Measurements from ENCODE around the gene RHOD.

Gene RHOD

GRCh38 chr11:67099831-67100324 lies 43.2 kb downstream of the RHOD start:
- Histone ChIP-seq H3K27me3 (replicated peaks; ENCODE audit: insufficient read depth, low read length) (no peaks in the 10 kb centered on the region), H3K79me2 (ENCODE audit: low read length) (no peaks in the 10 kb centered on the region), H4K20me1 (ENCODE audit: insufficient read depth, low read length) (no peaks in the 10 kb centered on the region), H3K27ac (ENCODE audit: low read length) (peak overlapping the region; percentile 57; the same call in 1 of the 2 replicates), H3F3A (ENCODE audit: insufficient read depth, low read length) (peaks cover 12% of the 10 kb centered on the region), H3K9ac (ENCODE audit: low read length) (peak overlapping the region; percentile 9; the same call in 1 of the 2 replicates), H2AFZ (ENCODE audit: low read length) (peak overlapping the region; percentile 26), H3K9me2 (replicated peaks; ENCODE audit: insufficient read depth, low read length) (no peaks in the 10 kb centered on the region), H3K4me3 (ENCODE audit: low read length) (no peak overlapping the region), H3K36me3 (replicated peaks; ENCODE audit: insufficient read depth, low read length) (no peaks in the 10 kb centered on the region), H3K4me2 (ENCODE audit: low read depth, low read length) (peak overlapping the region; percentile 37; the same call in 1 of the 2 replicates), H3K4me1 (ENCODE audit: low read length) (peaks cover 18% of the 10 kb centered on the region), H3K9me3 (replicated peaks; ENCODE audit: insufficient read depth, low read length) (no peaks in the 10 kb centered on the region)
- TF ChIP-seq EZH2 (optimal IDR thresholded peaks at IDR 0.05; ENCODE audit: low read depth, low read length): no peak
- TF ChIP-seq EZH2phosphoT487 (IDR thresholded peaks at IDR 0.05; ENCODE audit: low read length): no peak
- TF ChIP-seq CTCF (IDR thresholded peaks at IDR 0.05; ENCODE audit: low read length): no peak
- peak; percentile 64 for DNase-seq

GRCh38 chr11:67102664-67103063 lies 46.0 kb downstream of the RHOD start:
- H3F3A ChIP-seq (ENCODE audit: insufficient read depth, low read length): peaks cover 23% of the 10 kb centered on the region
- H3K4me3 ChIP-seq (ENCODE audit: low read length): no peak overlapping the region
- H3K27me3 ChIP-seq (replicated peaks; ENCODE audit: insufficient read depth, low read length): no peaks in the 10 kb centered on the region
- no peaks in the 10 kb centered on the region for H3K9me3 ChIP-seq (replicated peaks; ENCODE audit: insufficient read depth, low read length)
- H3K4me1 ChIP-seq (ENCODE audit: low read length): peaks cover 33% of the 10 kb centered on the region
- H3K27ac ChIP-seq (ENCODE audit: low read length): no peak overlapping the region
- no peak overlapping the region for H2AFZ ChIP-seq (ENCODE audit: low read length)
- DNase-seq: no peak
- H3K79me2 ChIP-seq (ENCODE audit: low read length): no peaks in the 10 kb centered on the region
- no peaks in the 10 kb centered on the region for H3K36me3 ChIP-seq (replicated peaks; ENCODE audit: insufficient read depth, low read length)
- no peaks in the 10 kb centered on the region for H3K9me2 ChIP-seq (replicated peaks; ENCODE audit: insufficient read depth, low read length)
- no peak overlapping the region for H3K4me2 ChIP-seq (ENCODE audit: low read depth, low read length)
- no peak overlapping the region for H3K9ac ChIP-seq (ENCODE audit: low read length)
- TF ChIP-seq CTCF (IDR thresholded peaks at IDR 0.05; ENCODE audit: low read length) (no peak), EZH2phosphoT487 (IDR thresholded peaks at IDR 0.05; ENCODE audit: low read length) (no peak), EZH2 (optimal IDR thresholded peaks at IDR 0.05; ENCODE audit: low read depth, low read length) (no peak)
- no peaks in the 10 kb centered on the region for H4K20me1 ChIP-seq (ENCODE audit: insufficient read depth, low read length)

GRCh38 chr11:67105964-67106363 lies 49.3 kb downstream of the RHOD start:
- peak; percentile 76 for DNase-seq
- H3F3A ChIP-seq (ENCODE audit: insufficient read depth, low read length): peaks cover 12% of the 10 kb centered on the region
- H3K9me2 ChIP-seq (replicated peaks; ENCODE audit: insufficient read depth, low read length): no peaks in the 10 kb centered on the region
- peak overlapping the region; percentile 46 for H2AFZ ChIP-seq (ENCODE audit: low read length)
- no peaks in the 10 kb centered on the region for H3K79me2 ChIP-seq (ENCODE audit: low read length)
- H3K4me2 ChIP-seq (ENCODE audit: low read depth, low read length): peak overlapping the region; percentile 62
- peak overlapping the region; percentile 29; the same call in 1 of the 2 replicates for H3K9ac ChIP-seq (ENCODE audit: low read length)
- H3K4me3 ChIP-seq (ENCODE audit: low read length): 0 out of 2 replicates have a peak overlapping the region, but pooled peaks have one; percentile 7
- no peaks in the 10 kb centered on the region for H4K20me1 ChIP-seq (ENCODE audit: insufficient read depth, low read length)
- H3K4me1 ChIP-seq (ENCODE audit: low read length): peaks cover 25% of the 10 kb centered on the region
- peak overlapping the region; percentile 76 for H3K27ac ChIP-seq (ENCODE audit: low read length)
- no peaks in the 10 kb centered on the region for H3K9me3 ChIP-seq (replicated peaks; ENCODE audit: insufficient read depth, low read length)
- no peaks in the 10 kb centered on the region for H3K27me3 ChIP-seq (replicated peaks; ENCODE audit: insufficient read depth, low read length)
- no peaks in the 10 kb centered on the region for H3K36me3 ChIP-seq (replicated peaks; ENCODE audit: insufficient read depth, low read length)
- no peak for TF ChIP-seq CTCF (IDR thresholded peaks at IDR 0.05; ENCODE audit: low read length)
- TF ChIP-seq EZH2phosphoT487 (IDR thresholded peaks at IDR 0.05; ENCODE audit: low read length): no peak
- no peak for TF ChIP-seq EZH2 (optimal IDR thresholded peaks at IDR 0.05; ENCODE audit: low read depth, low read length)
